Fibroblast of skin of abdomen (primary cell): ENCODE measurements around the gene TRERF1.
"Not testable (repeated sequence)": the region's sequence is repeated elsewhere in the genome, so short reads cannot be mapped to it uniquely, and the experiment has no call there.

Experiments
- DNase-seq: peaks from one replicate; pipeline ENCODE4 v3.0.0-alpha.2; 2013

The TRERF1 gene

DNA sequence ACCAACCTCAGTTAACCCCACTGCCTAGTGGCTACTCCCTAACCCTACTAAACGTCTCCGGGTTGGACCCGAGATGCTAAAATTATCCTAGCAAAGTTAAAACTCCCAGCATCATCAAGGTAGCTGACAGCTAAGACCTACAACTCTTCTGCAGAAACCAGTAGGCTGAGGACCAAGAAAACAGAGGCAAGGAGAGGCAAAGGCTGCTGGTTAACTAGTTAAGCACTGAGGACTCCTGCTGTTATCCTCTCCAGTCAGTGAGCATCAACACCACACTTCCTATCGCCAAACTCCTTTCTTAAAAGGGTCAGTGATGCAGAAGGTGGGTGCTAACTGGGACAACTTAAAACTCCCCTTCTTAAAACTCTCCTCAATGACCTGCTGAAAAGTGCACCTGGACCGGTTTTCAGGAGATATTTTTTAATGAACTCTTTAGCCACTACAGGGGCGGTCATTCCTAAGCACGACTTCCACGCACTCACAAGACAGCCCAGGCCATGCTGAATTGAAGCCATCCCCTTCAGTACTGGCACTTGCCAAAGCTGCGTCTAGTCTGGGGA lies 1.7 kb downstream of the TRERF1 start:
- peak; percentile 18 for DNase-seq

DNA sequence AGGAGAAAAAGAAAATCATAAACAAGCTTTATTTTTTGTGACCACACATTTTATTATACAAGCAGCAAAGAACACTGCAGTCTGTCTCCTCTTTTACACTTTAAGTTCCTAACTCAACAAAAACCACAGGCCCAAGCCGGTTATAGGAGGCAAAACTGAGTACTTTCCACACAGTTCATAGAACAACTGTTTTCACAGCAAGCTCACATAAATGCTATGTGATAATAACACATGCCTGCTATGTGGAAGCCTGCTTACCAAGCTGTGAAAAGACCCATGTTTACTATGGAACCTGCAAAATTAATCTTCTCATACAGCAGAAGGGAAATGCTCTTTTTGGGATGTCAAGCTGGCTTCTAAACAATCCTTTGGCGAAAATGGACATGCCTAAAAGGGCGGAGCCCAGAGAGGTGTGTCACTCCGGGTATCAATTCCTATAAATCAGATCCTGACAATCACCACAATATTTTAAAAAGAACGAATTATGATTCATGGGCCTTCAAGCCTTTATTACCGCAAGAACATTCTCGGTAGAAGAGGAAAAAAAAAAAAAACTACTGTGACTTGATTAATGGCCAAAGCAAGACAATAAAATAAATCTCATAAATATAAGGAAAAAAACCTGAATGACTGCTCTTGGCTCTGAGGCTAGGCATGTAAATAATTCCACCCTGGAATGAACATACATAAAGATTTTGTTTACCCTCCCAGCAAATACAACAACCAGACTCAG lies 2.6 kb downstream of the TRERF1 start:
- DNase-seq = no peak

DNA sequence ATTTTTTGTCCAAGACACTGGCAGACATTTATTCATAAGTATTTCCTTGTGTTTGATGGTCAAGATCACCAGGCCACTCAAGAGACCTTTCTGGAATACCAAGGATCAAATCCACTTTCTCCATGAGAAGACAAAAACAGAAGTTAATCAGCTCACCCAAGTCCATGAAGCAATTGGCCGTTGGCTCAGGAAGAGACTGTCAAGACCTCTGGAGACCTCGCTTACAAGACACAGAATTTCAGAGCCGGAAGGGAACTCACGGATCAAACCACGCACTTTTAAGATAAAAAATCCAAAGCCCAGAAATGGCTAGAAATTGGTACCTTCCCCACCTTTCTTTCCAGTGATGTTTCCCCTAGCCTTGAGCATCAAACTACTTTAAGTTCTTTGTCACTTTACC lies 3.3 kb downstream of the TRERF1 start:
- DNase-seq = no peak

DNA sequence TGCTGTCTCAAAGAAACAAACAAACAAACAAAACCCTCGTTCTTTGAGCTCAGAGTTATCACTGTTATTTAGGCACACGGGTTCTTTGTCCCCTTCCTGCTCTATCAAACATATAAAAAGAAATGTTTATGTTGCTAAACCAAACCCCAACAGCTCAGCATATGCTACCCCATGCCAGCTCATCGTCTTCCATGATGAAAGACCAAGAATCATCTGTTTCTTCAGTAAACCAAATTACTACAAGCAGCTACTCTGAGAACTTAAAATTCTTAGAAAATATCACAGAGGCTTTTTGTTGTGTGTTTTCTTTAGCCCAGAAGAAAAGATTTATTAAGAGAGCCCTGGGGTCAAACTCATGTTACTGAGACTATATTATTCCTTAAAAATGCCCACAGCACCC lies 4.7 kb downstream of the TRERF1 start:
- DNase-seq = no peak

GRCh38 chr6:42446370-42446769 lies 5.4 kb downstream of the TRERF1 start:
- DNase-seq = peak; percentile 12

DNA sequence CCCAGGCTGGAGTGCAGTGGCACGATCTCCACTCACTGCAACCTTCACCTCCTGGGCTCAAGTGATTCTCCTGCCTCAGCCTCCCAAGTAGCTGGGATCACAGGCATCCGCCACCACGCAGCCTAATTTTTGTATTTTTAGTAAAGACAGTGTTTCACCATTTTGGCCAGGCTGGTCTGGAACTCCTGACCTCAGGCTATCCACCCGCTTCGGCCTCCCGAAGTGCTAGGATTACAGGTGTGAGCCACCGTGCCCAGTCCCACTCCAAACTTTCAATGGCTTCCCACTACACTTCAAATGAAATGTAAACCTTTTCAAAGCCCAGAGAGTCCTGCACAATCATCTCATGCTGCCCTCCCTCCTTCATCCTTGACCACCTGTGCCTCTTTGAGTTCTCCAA lies 5.8 kb downstream of the TRERF1 start:
- DNase-seq = not testable (repeated sequence)

- no peak for DNase-seq
Observed at GRCh38 chr6:42443312-42444060, 8.2 kb downstream of the TRERF1 start.

DNA sequence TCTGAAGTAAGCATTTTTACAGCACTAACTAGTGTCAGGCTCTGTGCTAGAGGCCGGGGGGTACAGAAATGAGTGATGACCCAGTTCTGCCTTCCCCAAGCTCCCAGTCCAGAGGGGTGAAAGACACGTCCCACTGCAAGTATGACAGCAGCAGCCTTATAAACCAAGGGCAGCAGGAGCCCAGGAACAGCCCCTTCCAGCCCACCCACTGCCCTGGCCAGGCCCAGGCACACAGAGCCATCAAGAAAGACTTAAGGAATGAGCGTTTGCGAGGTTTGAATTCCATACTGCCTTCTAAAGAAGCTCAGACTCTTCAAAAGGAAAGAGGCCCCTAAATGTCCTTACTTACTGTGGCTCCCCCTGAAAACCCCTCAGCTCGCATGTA lies 10.0 kb downstream of the TRERF1 start:
- peak; percentile 67 for DNase-seq

- DNase-seq = peak; percentile 70
Observed at GRCh38 chr6:42440778-42441696, 10.7 kb downstream of the TRERF1 start.

GRCh38 chr6:42440027-42440426 lies 11.7 kb downstream of the TRERF1 start:
- no peak for DNase-seq

- DNase-seq = peak; percentile 55
Observed at GRCh38 chr6:42436825-42437224, 14.9 kb downstream of the TRERF1 start.

GRCh38 chr6:42434237-42434636 lies 17.5 kb downstream of the TRERF1 start:
- DNase-seq = no peak

GRCh38 chr6:42433409-42433808 lies 18.3 kb downstream of the TRERF1 start:
- DNase-seq = no peak

GRCh38 chr6:42431877-42432276 lies 19.8 kb downstream of the TRERF1 start:
- no peak for DNase-seq

DNA sequence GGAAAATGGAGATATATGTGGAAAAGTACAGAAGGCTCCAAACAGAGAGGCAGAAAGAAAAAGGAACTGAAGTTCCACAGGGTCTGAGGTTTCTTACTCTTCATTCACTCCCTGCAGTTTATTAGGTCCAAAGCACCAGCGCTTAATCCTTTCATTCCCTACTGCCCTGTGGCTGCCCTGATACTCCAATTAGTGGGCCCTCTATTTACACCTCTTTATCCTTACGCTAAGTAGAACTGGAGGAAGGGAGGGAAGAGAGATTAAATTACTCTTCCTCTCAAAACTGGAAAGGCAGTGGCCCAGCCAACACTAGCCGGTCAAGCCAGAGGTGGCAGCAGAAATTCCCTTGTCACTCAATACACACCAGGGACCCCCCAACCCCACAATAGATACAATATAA lies 20.4 kb downstream of the TRERF1 start:
- no peak for DNase-seq

GRCh38 chr6:42429836-42430235 lies 21.9 kb downstream of the TRERF1 start:
- DNase-seq = no peak

DNA sequence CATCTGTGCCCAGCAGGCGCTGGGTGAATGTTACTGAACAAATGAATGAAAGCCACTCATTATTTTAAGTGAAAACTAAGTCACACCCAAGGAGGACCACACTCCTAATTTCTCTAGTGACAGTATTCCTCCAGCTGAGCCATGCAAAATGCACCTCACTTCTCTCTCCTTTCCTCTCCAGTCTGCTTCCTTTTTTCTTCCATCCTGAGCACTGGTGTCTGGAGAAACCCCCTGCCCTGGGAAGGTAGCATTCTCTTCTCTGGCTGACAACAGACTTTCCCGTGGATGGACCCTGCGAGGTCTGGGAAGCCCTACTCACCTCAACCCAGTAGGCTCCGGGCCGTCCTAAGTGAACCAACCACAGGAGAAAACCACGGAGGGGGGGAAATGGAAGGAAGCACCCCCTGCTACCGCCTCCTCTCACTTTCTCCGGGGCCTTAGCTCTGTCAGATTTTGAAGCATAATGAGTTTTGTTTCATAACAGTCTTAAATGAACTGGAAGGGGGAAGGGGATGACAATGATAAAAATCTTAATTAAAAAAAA lies 22.6 kb downstream of the TRERF1 start:
- no peak for DNase-seq

GRCh38 chr6:42428326-42429041 lies 23.2 kb downstream of the TRERF1 start:
- peak; percentile 59 for DNase-seq

GRCh38 chr6:42427871-42428270 lies 23.9 kb downstream of the TRERF1 start:
- no peak for DNase-seq

DNA sequence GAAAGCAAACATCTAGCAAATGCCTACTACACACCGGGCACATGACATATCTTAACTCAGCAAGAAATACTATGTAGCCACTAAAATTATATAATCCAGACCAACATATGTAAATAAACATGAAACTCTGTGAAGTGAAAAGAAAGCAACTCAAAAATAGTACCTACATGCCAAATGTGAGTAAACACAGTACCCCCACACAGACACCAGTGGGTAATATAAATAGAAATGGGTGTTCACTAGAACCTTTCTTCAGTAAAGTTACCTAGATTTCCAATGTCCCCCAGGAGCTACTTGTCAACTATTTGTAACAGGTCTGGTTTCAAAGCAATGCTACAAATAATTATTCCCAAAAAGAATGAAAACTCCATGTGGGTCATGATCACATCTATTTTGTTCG lies 25.5 kb downstream of the TRERF1 start:
- DNase-seq = no peak

- no peak for DNase-seq
Observed at GRCh38 chr6:42424906-42425474, 26.7 kb downstream of the TRERF1 start.
